ENCODE measurements around the gene SRPX. TPM values are rescaled to one million over a fixed set of nuclear protein-coding genes. Genes with fewer than 3 reads are reported as not detected.
A peak's percentile ranks its signal among the peaks of the same experiment; 100 is the strongest.

SRPX gene
- total and polyA plus RNA-seq, 12 donors: 8.8 to 187 (median 80.0) TPM

- TF ChIP-seq POLR2A (IDR thresholded peaks at IDR 0.05) (no peak), CTCF (IDR thresholded peaks at IDR 0.05) (no peak)
- WGBS, 4 donors: 63 to 74% (median 69%) methylated on average over 3 of the region's 3 CpGs
- intact Hi-C loops (cut with DNase I): no loop called here
- Histone ChIP-seq H3K9me3 (replicated peaks in 1 of 3) (no peaks in the 10 kb centered on the region), H3K27ac (no peak overlapping the region), H3K27me3 (peaks cover 3% of the 10 kb centered on the region), H3K4me3 (no peak overlapping the region), H3K4me1 (replicated peaks in 1 of 2) (peaks cover 0 to 14% of the 10 kb centered on the region in 2 donors), H3K36me3 (replicated peaks in 1 of 2) (no peaks in the 10 kb centered on the region)
- no peak for DNase-seq
These were observed 11.5 kb upstream of the SRPX start for GRCh38 chrX:38232079-38232686.

- 16 to 37% (median 23%) methylated on average over 3 of the region's 3 CpGs for WGBS, 4 donors
- no peaks in the 10 kb centered on the region for H3K9me3 ChIP-seq (replicated peaks in 1 of 3)
- H3K4me1 ChIP-seq (replicated peaks in 1 of 2): no peaks in the 10 kb centered on the region
- H3K27me3 ChIP-seq: peaks cover 4% of the 10 kb centered on the region
- no peak for DNase-seq
- intact Hi-C loops (cut with DNase I): no loop called here
- no peaks in the 10 kb centered on the region for H3K36me3 ChIP-seq (replicated peaks in 1 of 2)
- H3K27ac ChIP-seq: no peak overlapping the region
- TF ChIP-seq CTCF (IDR thresholded peaks at IDR 0.05): no peak
- TF ChIP-seq POLR2A (IDR thresholded peaks at IDR 0.05): no peak
- H3K4me3 ChIP-seq: no peak overlapping the region
These were observed 4.4 kb upstream of the SRPX start for GRCh38 chrX:38225093-38225492.

GRCh38 chrX:38224160-38224559 is 3.5 kb upstream of the SRPX start:
- intact Hi-C loops (cut with DNase I): no loop called here
- TF ChIP-seq POLR2A (IDR thresholded peaks at IDR 0.05): no peak
- TF ChIP-seq CTCF (IDR thresholded peaks at IDR 0.05): no peak
- peaks cover 4% of the 10 kb centered on the region for H3K27me3 ChIP-seq

GRCh38 chrX:38221391-38221929 is 789 bp upstream of the SRPX start:
- peaks cover 4% of the 10 kb centered on the region for H3K27me3 ChIP-seq
- H3K4me3 ChIP-seq: peak overlapping the region in 1 of 4 donors; percentile 61
- intact Hi-C loops (cut with DNase I): no loop called here
- no peak overlapping the region for H3K27ac ChIP-seq
- no peak for DNase-seq
- no peaks in the 10 kb centered on the region for H3K4me1 ChIP-seq (replicated peaks in 1 of 2)
- TF ChIP-seq POLR2A (IDR thresholded peaks at IDR 0.05): no peak
- TF ChIP-seq CTCF (IDR thresholded peaks at IDR 0.05): no peak
- H3K9me3 ChIP-seq (replicated peaks in 1 of 3): no peaks in the 10 kb centered on the region
- H3K36me3 ChIP-seq (replicated peaks in 1 of 2): no peaks in the 10 kb centered on the region
- 63 to 82% (median 76%) methylated on average over 4 to 10 of the region's 10 CpGs for WGBS, 4 donors

More at GRCh38 chrX:38224160-38224559, 3.5 kb upstream of the SRPX start:
- no peak overlapping the region for H3K4me3 ChIP-seq
- H3K27ac ChIP-seq: no peak overlapping the region
- DNase-seq: no peak
- no peaks in the 10 kb centered on the region for H3K4me1 ChIP-seq (replicated peaks in 1 of 2)
- H3K36me3 ChIP-seq (replicated peaks in 1 of 2): no peaks in the 10 kb centered on the region
- H3K9me3 ChIP-seq (replicated peaks in 1 of 3): no peaks in the 10 kb centered on the region
